Kidney epithelial cell (primary cell): Measurements from ENCODE around the gene ZFAND3. TPM values are rescaled to one million over a fixed set of nuclear protein-coding genes. Genes with fewer than 3 reads are reported as not detected.

Source experiments
- DNase-seq: peaks from one replicate; pipeline ENCODE4 v3.0.0-alpha.2; 2010; ENCODE audit warnings: low read depth
- H3K27me3 ChIP-seq: 2 replicates; pipeline ENCODE4 v1.6.0; 2011; ENCODE audit warnings: low read length; ENCODE audit not compliant: control insufficient read depth, insufficient read depth
- H3K36me3 ChIP-seq: 2 replicates; pipeline ENCODE4 v1.5.1; 2011; ENCODE audit warnings: low read length; ENCODE audit not compliant: control insufficient read depth, insufficient read depth
- H3K4me3 ChIP-seq: 2 replicates; pipeline ENCODE4 v1.5.1; 2011; ENCODE audit warnings: low read depth, mild to moderate bottlenecking, control low read depth, low read length
- CTCF ChIP-seq: IDR thresholded peaks from 2 replicates; pipeline ENCODE4 v1.5.1; 2011; ENCODE audit warnings: mild to moderate bottlenecking, moderate library complexity, low read length, control low read depth, inconsistent platforms; ENCODE audit not compliant: insufficient read depth, poor library complexity, severe bottlenecking
- total RNA-seq: library from RNA; depleted of rRNA; stranded (reverse); fragments of >200 nt; gene quantifications from 2 replicates; pipeline ENCODE4 v1.2.3, GENCODE V29; 2015

Gene ZFAND3
- total RNA-seq, 1 donor from 2014 or later = 49.4 TPM

GRCh38 chr6:37872373-37872745 lies 52.8 kb downstream of the ZFAND3 start:
- Histone ChIP-seq H3K36me3 (no peaks in the 10 kb centered on the region), H3K4me3 (no peak overlapping the region), H3K27me3 (no peaks in the 10 kb centered on the region)
- no peak for DNase-seq
- no peak for TF ChIP-seq CTCF

GRCh38 chr6:37874726-37875125 lies 55.2 kb downstream of the ZFAND3 start:
- Histone ChIP-seq H3K4me3 (no peak overlapping the region), H3K27me3 (no peaks in the 10 kb centered on the region), H3K36me3 (no peaks in the 10 kb centered on the region)
- no peak for TF ChIP-seq CTCF
- no peak for DNase-seq

DNA sequence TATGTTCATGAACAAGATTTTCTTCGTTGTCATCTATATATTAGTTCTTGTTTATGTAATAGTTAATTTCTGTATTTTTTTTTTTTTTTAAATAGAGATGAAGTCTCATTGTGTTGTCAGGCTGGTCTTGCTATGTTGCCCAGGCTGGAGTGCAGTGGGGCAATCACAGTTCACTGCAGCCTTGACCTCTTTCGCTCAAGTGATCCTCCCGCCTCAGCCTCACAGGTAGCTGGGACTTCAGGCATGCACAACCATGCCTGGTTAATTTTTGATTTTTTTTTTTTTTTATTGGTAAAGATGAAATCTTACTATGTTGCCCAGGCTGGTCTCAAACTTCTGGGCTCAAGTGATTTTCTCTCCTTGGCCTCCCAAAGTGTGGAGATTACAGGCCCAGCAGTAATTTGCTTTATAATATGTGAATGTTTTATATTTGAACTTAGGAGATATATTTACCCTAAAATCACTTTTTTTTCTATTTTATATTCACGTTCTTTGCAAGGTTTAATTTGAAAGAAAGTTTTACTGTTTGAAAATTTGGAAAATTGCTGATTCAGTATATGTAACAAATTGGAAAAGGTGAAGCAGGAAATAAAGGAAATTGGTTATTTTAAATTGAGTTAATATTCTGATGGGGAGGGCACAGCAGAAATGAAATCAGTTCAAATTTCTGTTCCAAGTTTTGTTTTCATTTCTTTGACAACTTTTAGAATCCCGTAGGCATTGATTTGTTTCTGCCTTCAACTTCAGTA lies 56.2 kb downstream of the ZFAND3 start:
- TF ChIP-seq CTCF = no peak
- H3K36me3 ChIP-seq = no peaks in the 10 kb centered on the region
- H3K27me3 ChIP-seq = no peaks in the 10 kb centered on the region
- DNase-seq = no peak
- H3K4me3 ChIP-seq = no peak overlapping the region

DNA sequence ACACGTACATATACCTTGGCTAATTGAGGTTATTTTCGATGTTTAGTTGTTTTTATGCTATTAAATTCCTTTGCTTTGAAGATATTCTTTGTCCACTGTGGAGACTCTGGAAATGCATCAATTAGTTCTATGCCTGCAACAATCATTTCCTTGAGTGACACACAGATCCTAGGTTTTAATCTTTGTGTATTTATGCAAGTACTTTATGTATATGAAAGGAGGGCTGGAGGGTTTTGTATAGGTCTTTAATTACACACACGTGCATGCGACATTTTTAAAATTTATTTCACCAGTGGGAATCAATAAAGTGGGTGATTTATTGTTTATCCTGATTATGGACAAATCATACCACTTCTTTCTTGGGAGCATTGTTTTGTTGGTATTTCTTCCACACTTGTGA lies 57.3 kb downstream of the ZFAND3 start:
- Histone ChIP-seq H3K36me3 (no peaks in the 10 kb centered on the region), H3K27me3 (no peaks in the 10 kb centered on the region), H3K4me3 (no peak overlapping the region)
- TF ChIP-seq CTCF = no peak
- no peak for DNase-seq

DNA sequence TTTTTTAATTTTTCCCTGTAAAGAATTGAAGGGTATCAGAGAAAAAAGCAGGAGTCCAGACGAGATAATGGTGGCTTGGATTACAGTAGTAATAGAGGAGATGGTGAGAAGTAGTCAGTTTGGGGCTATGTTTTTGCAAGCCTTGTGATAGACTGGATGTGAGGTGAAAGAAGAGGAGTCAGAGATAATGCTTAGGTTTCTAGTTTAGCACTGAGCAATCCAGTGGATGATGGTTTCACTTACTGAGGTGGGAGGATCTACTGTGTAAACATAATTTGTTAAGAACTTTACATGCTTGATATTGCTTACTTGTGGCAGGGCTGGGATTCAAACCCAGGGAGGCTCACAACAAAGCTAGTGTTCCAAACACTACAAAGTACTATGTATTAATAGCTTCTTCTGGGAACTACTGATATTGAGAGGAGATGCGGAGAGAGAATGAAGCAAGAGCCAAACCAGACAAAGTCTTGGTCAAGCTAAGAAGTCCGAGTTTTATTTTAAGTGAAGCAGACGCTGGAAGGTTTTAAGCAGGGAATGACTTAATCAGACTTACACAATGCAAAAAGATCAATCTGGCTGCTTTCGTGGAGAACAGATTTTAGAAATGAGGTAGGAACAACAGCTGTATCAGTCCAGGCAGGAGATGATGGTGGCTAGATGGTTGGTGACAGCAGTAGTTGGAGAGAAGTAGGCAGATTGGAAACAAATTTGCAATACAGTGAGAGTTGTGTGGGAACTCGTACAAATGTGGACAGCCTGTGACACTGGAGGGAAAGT lies 58.0 kb downstream of the ZFAND3 start:
- Histone ChIP-seq H3K36me3 (no peaks in the 10 kb centered on the region), H3K4me3 (no peak overlapping the region), H3K27me3 (no peaks in the 10 kb centered on the region)
- TF ChIP-seq CTCF = no peak
- DNase-seq = no peak
